ENCODE results near the gene VCX3B. TPM values are rescaled to one million over a fixed set of nuclear protein-coding genes. Genes with fewer than 3 reads are reported as not detected.

The VCX3B gene
- total RNA-seq, 2 donors from 2014 or later: not detected

- peaks cover 8% of the 10 kb centered on the region for H3K9me3 Mint-ChIP-seq
- TF ChIP-seq CTCF (conservative IDR thresholded peaks at IDR 0.05): no peak
- WGBS, 2 experiments (ENCODE audit: insufficient coverage in 1 of 2, insufficient read length in 1 of 2): 98 to 100% methylated on average over 1 to 3 of the region's 3 CpGs
- no peak overlapping the region for H3K9ac ChIP-seq (ENCODE audit: extremely low read depth, low read length, poor library complexity, severe bottlenecking)
- peaks cover 3% of the 10 kb centered on the region for H3K4me1 Mint-ChIP-seq
- DNase-seq: no peak
- H3K27me3 Mint-ChIP-seq (ENCODE audit: insufficient read depth): no peaks in the 10 kb centered on the region
- H3K36me3 ChIP-seq (ENCODE audit: control insufficient read depth, insufficient read depth, low read length): no peaks in the 10 kb centered on the region
- H3K27ac Mint-ChIP-seq: no peak overlapping the region
- H3K27ac ChIP-seq (ENCODE audit: low read depth, low read length): no peak overlapping the region
- no peaks in the 10 kb centered on the region for H3K36me3 Mint-ChIP-seq (ENCODE audit: low read depth)
- H3K4me3 Mint-ChIP-seq: no peak overlapping the region
- no peak overlapping the region for H3K4me3 ChIP-seq (ENCODE audit: low read length)
- H3K9me3 ChIP-seq (ENCODE audit: control insufficient read depth, low read length): no peaks in the 10 kb centered on the region
- H3K27me3 ChIP-seq (ENCODE audit: control insufficient read depth, insufficient read depth, low read length, poor library complexity, severe bottlenecking): no peaks in the 10 kb centered on the region
- no peaks in the 10 kb centered on the region for H3K4me1 ChIP-seq (ENCODE audit: control insufficient read depth, insufficient read depth, low read length)
Measured at GRCh38 chrX:8453611-8454010, 11.0 kb upstream of the VCX3B start.

GRCh38 chrX:8455557-8455956, 9.1 kb upstream of the VCX3B start:
- Histone ChIP-seq H3K4me1 (ENCODE audit: control insufficient read depth, insufficient read depth, low read length) (no peaks in the 10 kb centered on the region), H3K9ac (ENCODE audit: extremely low read depth, low read length, poor library complexity, severe bottlenecking) (no peak overlapping the region), H3K27ac (ENCODE audit: low read depth, low read length) (no peak overlapping the region), H3K4me3 (ENCODE audit: low read length) (no peak overlapping the region), H3K9me3 (ENCODE audit: control insufficient read depth, low read length) (no peaks in the 10 kb centered on the region), H3K36me3 (ENCODE audit: control insufficient read depth, insufficient read depth, low read length) (no peaks in the 10 kb centered on the region), H3K27me3 (ENCODE audit: control insufficient read depth, insufficient read depth, low read length, poor library complexity, severe bottlenecking) (no peaks in the 10 kb centered on the region)
- WGBS, 2 experiments (ENCODE audit: insufficient coverage in 1 of 2, insufficient read length in 1 of 2): 80 to 92% methylated on average over 1 to 4 of the region's 4 CpGs
- H3K4me3 Mint-ChIP-seq: no peak overlapping the region
- peak; percentile 62 for TF ChIP-seq CTCF (conservative IDR thresholded peaks at IDR 0.05)
- H3K9me3 Mint-ChIP-seq: peaks cover 11% of the 10 kb centered on the region
- no peaks in the 10 kb centered on the region for H3K4me1 Mint-ChIP-seq
- no peaks in the 10 kb centered on the region for H3K27me3 Mint-ChIP-seq (ENCODE audit: insufficient read depth)
- no peak for DNase-seq
- H3K27ac Mint-ChIP-seq: no peak overlapping the region
- H3K36me3 Mint-ChIP-seq (ENCODE audit: low read depth): no peaks in the 10 kb centered on the region

- Mint-ChIP-seq H3K36me3 (ENCODE audit: low read depth) (no peaks in the 10 kb centered on the region), H3K9me3 (peaks cover 13% of the 10 kb centered on the region), H3K27ac (no peak overlapping the region), H3K27me3 (ENCODE audit: insufficient read depth) (no peaks in the 10 kb centered on the region), H3K4me3 (no peak overlapping the region), H3K4me1 (no peaks in the 10 kb centered on the region)
- no peaks in the 10 kb centered on the region for H3K27me3 ChIP-seq (ENCODE audit: control insufficient read depth, insufficient read depth, low read length, poor library complexity, severe bottlenecking)
- no peaks in the 10 kb centered on the region for H3K4me1 ChIP-seq (ENCODE audit: control insufficient read depth, insufficient read depth, low read length)
- TF ChIP-seq CTCF (conservative IDR thresholded peaks at IDR 0.05): no peak
- H3K27ac ChIP-seq (ENCODE audit: low read depth, low read length): no peak overlapping the region
- no peaks in the 10 kb centered on the region for H3K9me3 ChIP-seq (ENCODE audit: control insufficient read depth, low read length)
- DNase-seq: no peak
- H3K4me3 ChIP-seq (ENCODE audit: low read length): no peak overlapping the region
- no peak overlapping the region for H3K9ac ChIP-seq (ENCODE audit: extremely low read depth, low read length, poor library complexity, severe bottlenecking)
- no peaks in the 10 kb centered on the region for H3K36me3 ChIP-seq (ENCODE audit: control insufficient read depth, insufficient read depth, low read length)
Measured at GRCh38 chrX:8462488-8462887, 2.1 kb upstream of the VCX3B start.
